HepG2 (cell line): ENCODE results near the gene PYGO2. TPM values are rescaled to one million over a fixed set of nuclear protein-coding genes. Genes with fewer than 3 reads are reported as not detected.

Source experiments
- HMGXB4 ChIP-seq, 2 experiments: sonication (generic) in 1 of 2; formaldehyde crosslinking in 1 of 2; IDR thresholded peaks; 2 replicates each; pipeline versions ENCODE4 v1.4.0 to v1.6.1; 2018 to 2020; ENCODE audit warnings: missing genetic modification reagents in 2 of 2, borderline replicate concordance in 1 of 2, low read depth in 1 of 2, mild to moderate bottlenecking in 1 of 2, missing biosample characterization in 1 of 2
- PRMT3 ChIP-seq: sonication (generic); formaldehyde crosslinking; IDR thresholded peaks from 2 replicates; pipeline ENCODE4 v1.8.1; 2022; ENCODE audit warnings: low read depth, mild to moderate bottlenecking, moderate library complexity, missing genetic modification reagents, borderline replicate concordance
- SMARCE1 ChIP-seq: fragments of 450-650 bp; IDR thresholded peaks from 2 replicates; pipeline ENCODE4 v1.6.1; 2017; ENCODE audit warnings: borderline replicate concordance
- ZBTB8A ChIP-seq: sonication (generic); formaldehyde crosslinking; IDR thresholded peaks from 2 replicates; pipeline ENCODE4 v1.4.0; 2020; ENCODE audit warnings: mild to moderate bottlenecking, low read depth, missing genetic modification reagents, borderline replicate concordance
- ZNF207 ChIP-seq: fragments of 450-650 bp; IDR thresholded peaks from 2 replicates; pipeline ENCODE4 v1.6.1; 2016; ENCODE audit warnings: antibody characterized with exemption, borderline replicate concordance
- ZNF333 ChIP-seq: sonication (generic); formaldehyde crosslinking; IDR thresholded peaks from 2 replicates; pipeline ENCODE4 v1.4.0; 2020; ENCODE audit warnings: mild to moderate bottlenecking, missing genetic modification reagents, borderline replicate concordance
- ZNF609 ChIP-seq: sonication (generic); formaldehyde crosslinking; IDR thresholded peaks from 2 replicates; pipeline ENCODE4 v1.4.0; 2020; ENCODE audit warnings: mild to moderate bottlenecking, missing genetic modification reagents, borderline replicate concordance
- ZNF646 ChIP-seq: sonication (generic); formaldehyde crosslinking; IDR thresholded peaks from 2 replicates; pipeline ENCODE4 v1.9.0; 2021; ENCODE audit warnings: mild to moderate bottlenecking, missing genetic modification reagents
- ZSCAN31 ChIP-seq: sonication (generic); formaldehyde crosslinking; IDR thresholded peaks from 2 replicates; pipeline ENCODE4 v1.5.0; 2020; ENCODE audit warnings: low read depth, mild to moderate bottlenecking, missing genetic modification reagents
- polyA plus RNA-seq, 8 experiments: library from polyadenylated mRNA; depleted of rRNA in 3 of 8; stranded (reverse) in 7 of 8; unstranded in 1 of 8; fragments of >200 nt; fragmentation: Illumina TruSeq in 4 of 8; extraction: Trizol in 4 of 8; gene quantifications; 2 replicates each; pipeline versions ENCODE4 v1.2.1 to v1.2.3, GENCODE V29; 2011 to 2016; ENCODE audit warnings: low read depth in 4 of 8, missing spikeins in 1 of 8, mixed read lengths in 1 of 8; ENCODE audit not compliant: insufficient read depth in 1 of 8
- total RNA-seq, 5 experiments: library from RNA; depleted of rRNA; stranded (reverse); fragments of >200 nt; fragmentation: Illumina TruSeq; extraction: Trizol; gene quantifications; 2 replicates each; pipeline ENCODE4 v1.2.3, GENCODE V29; 2016; ENCODE audit warnings: low read depth in 1 of 5

The PYGO2 gene
- total and polyA plus RNA-seq, 2 of the 13 experiments (the other 11 are each of a cell fraction or from before 2014, with no cell fraction given): 20.3 to 21.8 TPM

- TF ChIP-seq SMARCE1 (no peak), ZNF646 (CRISPR knock-in tag) (no peak), HMGXB4 (CRISPR knock-in tag; IDR thresholded peaks at IDR 0.05; ENCODE audit: borderline replicate concordance in 1 of 2, low read depth in 1 of 2) (no peak; a peak in 1 of 4 replicates), ZBTB8A (CRISPR knock-in tag) (no peak), ZSCAN31 (peak; percentile 69; the same call in 1 of the 2 replicates), ZNF207 (no peak), PRMT3 (CRISPR knock-in tag) (no peak), ZNF609 (peak; percentile 59; the same call in 1 of the 2 replicates), ZNF333 (CRISPR knock-in tag) (no peak)
Measured at GRCh38 chr1:154972517-154973343, 11.1 kb upstream of the PYGO2 start (continued).
